Lower leg skin (tissue), 4 donors: ENCODE results near the gene COL10A1. TPM values are rescaled to one million over a fixed set of nuclear protein-coding genes. Genes with fewer than 3 reads are reported as not detected.

Experiments
- DNase-seq, 2 donors: peaks; one replicate each; pipeline ENCODE4 v3.0.0-alpha.2; 2019; ENCODE audit warnings: low spot score in 2 of 2
- H3K4me3 ChIP-seq: fragments of 200-600 bp; sonication (generic); 2 replicates; pipeline ENCODE4 v1.5.1; 2017; ENCODE audit warnings: mild to moderate bottlenecking, low read depth; ENCODE audit not compliant: poor library complexity, severe bottlenecking
- POLR2A ChIP-seq, 2 donors: fragments of 450-650 bp; IDR thresholded peaks; one replicate each; pipeline ENCODE4 v1.6.1; 2016 to 2017; ENCODE audit warnings: antibody characterized with exemption in 2 of 2, mild to moderate bottlenecking in 1 of 2, moderate library complexity in 1 of 2
- WGBS, 2 donors: methylation state at CpG; one replicate each; pipeline ENCODE4 v1.1.5; 2018; 5-methylcytosine and 5-hydroxymethylcytosine counted together
- intact Hi-C: fragments of 100-400 bp; cut with DNase I; formaldehyde crosslinking; loops from one replicate; pipeline ENCODE4 v1.15.0; 2023; ENCODE audit warnings: low total_unique reads
- total RNA-seq, 4 donors: library from RNA; depleted of rRNA; stranded (reverse); fragments of >200 nt; gene quantifications; one replicate each; pipeline ENCODE4 v1.1.0, GENCODE V29; 2016
- TF ChIP-seq, protein P1 (sequence below), 3 donors: fragments of 450-650 bp; IDR thresholded peaks; one replicate each; pipeline ENCODE4 v1.5.1; 2016; ENCODE audit warnings: antibody characterized with exemption in 3 of 3, mild to moderate bottlenecking in 3 of 3, moderate library complexity in 2 of 3

COL10A1 gene
- total RNA-seq, 4 donors from 2014 or later, result 0.23 TPM; not detected in 3

DNA sequence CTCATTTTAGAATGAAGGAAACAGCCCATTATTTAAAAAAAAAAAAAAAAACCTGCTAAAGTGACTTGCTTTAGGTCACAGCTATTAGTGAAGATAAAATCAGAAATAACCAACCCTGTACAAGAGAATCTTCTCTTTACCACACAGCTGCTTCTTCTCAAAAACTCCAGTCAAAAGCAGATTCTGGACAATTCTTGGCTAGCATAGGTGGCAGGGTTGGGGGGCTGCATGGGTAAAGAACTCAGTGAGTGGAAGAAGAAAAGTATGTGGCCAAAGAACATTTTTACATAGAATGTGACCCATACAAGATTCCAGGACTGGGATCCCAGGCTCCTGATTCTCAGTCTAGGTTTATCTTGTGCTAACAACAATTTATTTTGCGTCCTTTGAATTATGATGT, 55.8 kb downstream of the COL10A1 start:
- no peak overlapping the region for H3K4me3 ChIP-seq
- intact Hi-C loops, result no loop called here
- DNase-seq, result no peak
- WGBS, 2 donors, result 96% methylated on average over 1 of the region's 1 CpG
- TF ChIP-seq, protein P1, sequence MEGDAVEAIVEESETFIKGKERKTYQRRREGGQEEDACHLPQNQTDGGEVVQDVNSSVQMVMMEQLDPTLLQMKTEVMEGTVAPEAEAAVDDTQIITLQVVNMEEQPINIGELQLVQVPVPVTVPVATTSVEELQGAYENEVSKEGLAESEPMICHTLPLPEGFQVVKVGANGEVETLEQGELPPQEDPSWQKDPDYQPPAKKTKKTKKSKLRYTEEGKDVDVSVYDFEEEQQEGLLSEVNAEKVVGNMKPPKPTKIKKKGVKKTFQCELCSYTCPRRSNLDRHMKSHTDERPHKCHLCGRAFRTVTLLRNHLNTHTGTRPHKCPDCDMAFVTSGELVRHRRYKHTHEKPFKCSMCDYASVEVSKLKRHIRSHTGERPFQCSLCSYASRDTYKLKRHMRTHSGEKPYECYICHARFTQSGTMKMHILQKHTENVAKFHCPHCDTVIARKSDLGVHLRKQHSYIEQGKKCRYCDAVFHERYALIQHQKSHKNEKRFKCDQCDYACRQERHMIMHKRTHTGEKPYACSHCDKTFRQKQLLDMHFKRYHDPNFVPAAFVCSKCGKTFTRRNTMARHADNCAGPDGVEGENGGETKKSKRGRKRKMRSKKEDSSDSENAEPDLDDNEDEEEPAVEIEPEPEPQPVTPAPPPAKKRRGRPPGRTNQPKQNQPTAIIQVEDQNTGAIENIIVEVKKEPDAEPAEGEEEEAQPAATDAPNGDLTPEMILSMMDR (IDR thresholded peaks at IDR 0.05), result no peak
- TF ChIP-seq POLR2A (IDR thresholded peaks at IDR 0.05), result no peak

Other genes with a start within 250 kb of the COL10A1 start
- gene FRK, start 65.2 kb downstream of the COL10A1 start, total RNA-seq, result 1 to 10 TPM in 3 of 4 donors, under 1 TPM in 1; 0.59 to 3.2 (median 2.0) TPM
- 10 to 100 TPM in 3 of 4 donors, 1 to 10 TPM in 1; 7.7 to 25.0 (median 12.3) TPM for gene NT5DC1, start 25.3 kb downstream of the COL10A1 start, total RNA-seq
- gene TSPYL4, start 127.9 kb upstream of the COL10A1 start, total RNA-seq, result 10 to 100 TPM in 3 of 4 donors, 1 to 10 TPM in 1; 9.5 to 17.6 (median 15.7) TPM
- gene TSPYL1, start 153.8 kb upstream of the COL10A1 start, total RNA-seq, result 10 to 100 TPM; 57.2 to 75.3 (median 65.6) TPM
- 10 to 100 TPM; 29.0 to 50.4 (median 38.7) TPM for gene DSE, start 244.8 kb upstream of the COL10A1 start, total RNA-seq